HL-60/S4 treated with phorbol 12-myristate 13-acetate at 8.2 ng/mL for 4 days and 3 days (cell line): ENCODE results near the gene MRLN.

ENCODE experiments used
- in situ Hi-C: fragments of 300-500 bp; cut with MboI; formaldehyde crosslinking; loops from 2 replicates; pipeline ENCODE4 v1.15.0; 2022; ENCODE audit warnings: low sequenced_read_pairs

Gene MRLN

GRCh38 chr10:59706851-59707797 is 46.1 kb downstream of the MRLN start:
- in situ Hi-C loops = no loop called here

GRCh38 chr10:59705931-59706330 is 47.3 kb downstream of the MRLN start:
- in situ Hi-C loops = no loop called here

DNA sequence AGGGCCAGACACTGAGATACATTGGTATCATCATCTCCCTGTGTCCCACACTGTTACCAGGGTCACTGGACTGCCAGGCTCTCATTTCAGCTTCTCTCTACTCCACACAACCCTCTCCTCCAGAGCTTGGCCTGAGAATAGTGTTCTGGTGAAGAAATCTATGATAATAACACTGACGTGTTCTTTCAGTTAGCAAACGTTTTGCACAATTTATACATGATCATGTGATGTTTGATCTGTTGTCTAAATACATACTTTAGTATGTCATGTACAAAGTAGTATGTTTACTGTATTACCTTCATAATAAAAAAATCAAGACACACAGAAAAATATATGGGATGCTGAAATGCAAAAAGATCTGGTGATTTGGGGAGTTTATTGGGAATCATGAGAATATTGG is 48.6 kb downstream of the MRLN start:
- in situ Hi-C loops = no loop called here

DNA sequence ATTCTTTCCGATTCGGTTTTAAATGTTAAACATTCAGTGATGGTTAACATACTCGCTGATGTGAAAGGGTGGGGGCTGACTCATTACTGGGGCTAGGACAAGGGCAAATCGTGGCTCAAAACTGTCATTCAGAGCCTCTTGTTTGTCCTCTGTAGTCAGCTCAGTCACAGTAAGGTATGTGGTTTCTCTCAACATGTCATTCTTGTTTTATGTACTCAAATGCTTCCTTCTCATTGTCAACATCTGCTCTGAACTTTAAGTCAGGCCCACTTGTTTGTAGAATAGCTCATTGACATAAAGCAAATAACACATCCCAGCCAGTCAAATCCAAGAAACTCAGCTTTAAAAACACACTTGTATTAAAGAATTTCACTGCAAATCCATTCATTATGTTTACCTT is 50.9 kb downstream of the MRLN start:
- in situ Hi-C loops = no loop called here

- in situ Hi-C loops = no loop called here
Observed at GRCh38 chr10:59700709-59701108, 52.5 kb downstream of the MRLN start.

DNA sequence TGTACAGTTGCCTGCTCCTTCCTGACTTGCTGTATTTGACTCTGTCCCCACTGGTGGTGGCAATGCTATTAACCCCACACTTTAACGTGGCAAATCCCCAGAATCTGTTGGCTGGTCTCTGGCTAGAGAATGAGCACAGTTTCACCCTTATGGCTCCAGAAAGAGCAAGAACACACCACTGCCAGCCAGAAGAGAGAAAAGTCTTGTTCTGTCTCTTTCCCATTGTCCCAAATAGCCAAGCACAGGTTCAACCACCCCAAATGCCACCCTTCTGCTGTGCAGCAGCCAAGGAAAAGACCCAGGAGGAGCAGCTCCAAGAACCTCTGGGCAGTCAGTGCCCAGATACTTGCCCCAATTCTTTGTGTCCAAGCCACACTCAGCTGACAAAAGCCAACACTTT is 54.9 kb downstream of the MRLN start:
- in situ Hi-C loops = no loop called here

- in situ Hi-C loops = no loop called here
Observed at GRCh38 chr10:59695637-59696036, 57.6 kb downstream of the MRLN start.

DNA sequence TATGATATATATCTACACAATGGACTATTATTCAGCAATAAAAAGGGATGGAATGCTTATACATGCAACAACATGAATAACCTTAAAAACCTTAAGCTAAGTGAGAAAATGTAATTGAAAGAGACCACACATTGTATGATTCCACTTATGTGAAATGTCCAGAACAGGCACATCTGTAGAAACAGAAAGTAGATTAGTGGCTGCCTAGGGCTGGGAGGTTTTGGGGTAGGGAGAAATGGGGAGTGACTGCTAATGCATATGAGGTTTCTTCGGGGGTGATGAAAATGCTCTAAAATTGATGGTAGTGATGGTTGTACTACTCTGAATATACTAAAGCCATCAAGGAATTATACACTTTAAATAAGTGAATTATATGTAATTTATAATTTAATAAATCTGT is 58.3 kb downstream of the MRLN start:
- in situ Hi-C loops = no loop called here

DNA sequence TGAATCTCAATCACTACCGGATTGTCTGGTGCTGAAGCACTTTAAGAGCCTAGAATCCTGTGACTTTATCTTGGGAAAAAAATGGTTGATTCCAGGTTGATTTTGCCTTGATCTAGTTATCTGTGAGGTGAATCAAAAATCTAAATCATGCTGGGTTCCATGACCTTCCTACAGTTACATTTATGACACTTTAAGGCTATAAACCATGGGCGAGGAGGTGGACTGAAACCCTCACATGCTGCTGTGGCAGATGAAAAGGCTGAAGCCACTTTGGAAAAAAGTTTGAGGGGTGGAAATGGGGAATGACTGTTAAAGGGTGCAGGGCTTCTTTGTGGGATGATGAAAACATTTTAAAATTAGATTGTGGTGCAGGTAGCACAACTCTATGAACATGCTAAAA is 61.1 kb downstream of the MRLN start:
- in situ Hi-C loops = no loop called here

GRCh38 chr10:59688921-59689351 is 64.3 kb downstream of the MRLN start:
- in situ Hi-C loops = no loop called here

DNA sequence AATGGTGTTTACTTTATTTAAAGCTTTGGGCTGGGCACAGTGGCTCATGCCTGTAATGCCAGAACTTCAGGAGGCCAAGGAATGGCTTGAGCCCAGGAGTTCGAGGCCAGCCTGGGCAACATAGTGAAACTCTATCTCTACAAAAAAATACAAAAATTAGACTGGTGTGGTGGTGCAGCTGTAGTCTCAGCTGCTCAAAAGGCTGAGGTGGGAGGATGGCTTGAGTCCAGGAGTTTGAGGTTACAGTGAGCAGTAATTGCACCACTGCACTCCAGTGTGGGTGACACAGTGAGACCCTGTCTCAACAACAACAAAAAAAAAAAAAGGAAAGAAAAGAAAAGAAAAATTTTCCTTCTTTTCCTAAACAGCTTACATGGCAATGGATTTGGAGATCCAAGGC is 65.6 kb downstream of the MRLN start:
- in situ Hi-C loops = no loop called here
